ENCODE data around the gene IGFBP5.

GRCh38 chr2:216626875-216627245, 68.5 kb downstream of the IGFBP5 start:
- TF ChIP-seq EZH2 (IDR thresholded peaks at IDR 0.05; ENCODE audit: borderline replicate concordance, insufficient read depth, low read depth, low read length, poor library complexity, severe bottlenecking) (no peak), CTCF (IDR thresholded peaks at IDR 0.05) (no peak)

Data from B cell (primary cell).